ENCODE results near the gene ITGB5. TPM values are rescaled to one million over a fixed set of nuclear protein-coding genes. Genes with fewer than 3 reads are reported as not detected.
"Not testable (repeated sequence)": the region's sequence is repeated elsewhere in the genome, so short reads cannot be mapped to it uniquely, and the experiment has no call there.

Gene ITGB5
- total RNA-seq, 6 experiments from 2014 or later = 61.3 to 125 (median 98.4) TPM

GRCh38 chr3:124786511-124787241, 100.5 kb downstream of the ITGB5 start:
- DNase-seq (no peak), ATAC-seq (peak; percentile 55 to 69 (median 64))
- no peak for TF ChIP-seq POLR2A (IDR thresholded peaks at IDR 0.05)
- TF ChIP-seq, protein P1, sequence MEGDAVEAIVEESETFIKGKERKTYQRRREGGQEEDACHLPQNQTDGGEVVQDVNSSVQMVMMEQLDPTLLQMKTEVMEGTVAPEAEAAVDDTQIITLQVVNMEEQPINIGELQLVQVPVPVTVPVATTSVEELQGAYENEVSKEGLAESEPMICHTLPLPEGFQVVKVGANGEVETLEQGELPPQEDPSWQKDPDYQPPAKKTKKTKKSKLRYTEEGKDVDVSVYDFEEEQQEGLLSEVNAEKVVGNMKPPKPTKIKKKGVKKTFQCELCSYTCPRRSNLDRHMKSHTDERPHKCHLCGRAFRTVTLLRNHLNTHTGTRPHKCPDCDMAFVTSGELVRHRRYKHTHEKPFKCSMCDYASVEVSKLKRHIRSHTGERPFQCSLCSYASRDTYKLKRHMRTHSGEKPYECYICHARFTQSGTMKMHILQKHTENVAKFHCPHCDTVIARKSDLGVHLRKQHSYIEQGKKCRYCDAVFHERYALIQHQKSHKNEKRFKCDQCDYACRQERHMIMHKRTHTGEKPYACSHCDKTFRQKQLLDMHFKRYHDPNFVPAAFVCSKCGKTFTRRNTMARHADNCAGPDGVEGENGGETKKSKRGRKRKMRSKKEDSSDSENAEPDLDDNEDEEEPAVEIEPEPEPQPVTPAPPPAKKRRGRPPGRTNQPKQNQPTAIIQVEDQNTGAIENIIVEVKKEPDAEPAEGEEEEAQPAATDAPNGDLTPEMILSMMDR (IDR thresholded peaks at IDR 0.05) = peak; percentile 29 to 52 (median 42)
- WGBS (ENCODE audit: insufficient coverage, low coverage, low lambda C conversion rate, missing lambda C conversion rate) = 55% methylated on average over 6 of the region's 6 CpGs
- Histone ChIP-seq H3K27ac (peak overlapping the region in 1 of 3 donors; percentile 13), H3K4me1 (peaks cover 0 to 12% (median 6%) of the 10 kb centered on the region in 4 donors), H3K9me3 (no peaks in the 10 kb centered on the region), H3K27me3 (no peaks in the 10 kb centered on the region), H3K36me3 (no peaks in the 10 kb centered on the region), H3K4me3 (no peak overlapping the region)
- intact Hi-C loops (cut with DNase I) = loop anchor here in 1 of 2 donors (5.0 kb wide), 1 partner anchor 116 kb away; no protein-coding TSS in a partner anchor

DNA sequence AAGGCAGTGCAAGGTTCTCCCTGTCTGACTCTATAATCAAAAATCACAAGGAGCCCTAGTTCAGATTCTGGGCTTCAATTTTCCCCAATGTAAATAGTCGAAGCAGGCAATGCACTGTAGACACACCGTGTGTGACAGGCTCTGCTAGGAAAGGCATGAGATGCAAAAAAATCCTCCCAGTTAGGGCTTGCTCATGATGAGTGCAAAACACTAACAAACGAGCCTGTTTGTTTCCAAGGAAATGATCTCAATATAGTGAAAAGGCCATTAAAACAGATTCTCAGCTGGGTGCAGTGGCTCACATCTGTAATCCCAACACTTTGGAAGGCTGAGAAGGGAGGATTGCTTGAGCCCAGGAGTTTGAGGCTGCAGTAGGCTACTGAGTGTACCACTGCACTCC, 101.2 kb downstream of the ITGB5 start:
- TF ChIP-seq POLR2A (IDR thresholded peaks at IDR 0.05) = no peak
- TF ChIP-seq, protein P1 (IDR thresholded peaks at IDR 0.05) = no peak
- H3K4me3 ChIP-seq = no peak overlapping the region
- peaks cover 0 to 19% (median 9%) of the 10 kb centered on the region in 4 donors for H3K4me1 ChIP-seq
- intact Hi-C loops (cut with DNase I) = loop anchor here in 1 of 2 donors (5.0 kb wide), 1 partner anchor 116 kb away; no protein-coding TSS in a partner anchor
- H3K9me3 ChIP-seq = no peaks in the 10 kb centered on the region
- peak overlapping the region in 1 of 3 donors; percentile 13 for H3K27ac ChIP-seq
- 71% methylated on average over 3 of the region's 3 CpGs for WGBS (ENCODE audit: insufficient coverage, low coverage, low lambda C conversion rate, missing lambda C conversion rate)
- DNase-seq (no peak), ATAC-seq (no peak)
- H3K27me3 ChIP-seq = no peaks in the 10 kb centered on the region
- H3K36me3 ChIP-seq = no peaks in the 10 kb centered on the region

GRCh38 chr3:124784686-124785382, 102.3 kb downstream of the ITGB5 start:
- DNase-seq = no peak
- no peaks in the 10 kb centered on the region for H3K9me3 ChIP-seq
- H3K4me3 ChIP-seq = no peak overlapping the region
- no peak for ATAC-seq
- no peaks in the 10 kb centered on the region for H3K36me3 ChIP-seq
- intact Hi-C loops (cut with DNase I) = loop anchor here in 1 of 2 donors (5.0 kb wide), 1 partner anchor 117 kb away; no protein-coding TSS in a partner anchor
- 49% methylated on average over 5 of the region's 17 CpGs for WGBS (ENCODE audit: insufficient coverage, low coverage, low lambda C conversion rate, missing lambda C conversion rate)
- peaks cover 0 to 28% (median 11%) of the 10 kb centered on the region in 4 donors for H3K4me1 ChIP-seq
- no peaks in the 10 kb centered on the region for H3K27me3 ChIP-seq
- TF ChIP-seq POLR2A (IDR thresholded peaks at IDR 0.05) = no peak
- TF ChIP-seq, protein P1 (IDR thresholded peaks at IDR 0.05) = no peak
- H3K27ac ChIP-seq = no peak overlapping the region

GRCh38 chr3:124783696-124784095, 103.5 kb downstream of the ITGB5 start:
- H3K36me3 ChIP-seq = no peaks in the 10 kb centered on the region

DNA sequence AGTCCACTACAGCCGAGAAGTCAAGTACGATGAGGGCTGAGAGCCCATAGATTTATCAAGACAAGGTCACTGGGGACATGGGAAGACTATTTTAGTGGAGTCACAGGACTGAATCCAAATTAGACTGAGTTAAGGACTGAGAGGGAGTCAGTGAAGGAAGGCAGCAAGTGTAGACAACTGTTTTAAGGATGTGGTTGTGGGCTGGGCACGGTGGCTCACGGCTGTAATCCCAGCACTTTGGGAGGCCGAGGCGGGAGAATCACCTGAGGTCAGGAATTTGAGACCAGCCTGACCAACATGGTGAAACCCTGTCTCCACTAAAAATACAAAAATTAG, 104.8 kb downstream of the ITGB5 start:
- H3K27ac ChIP-seq; intact Hi-C loops (cut with DNase I); H3K4me3 ChIP-seq; H3K9me3 ChIP-seq; H3K27me3 ChIP-seq; H3K36me3 ChIP-seq; ATAC-seq; DNase-seq: not testable (repeated sequence)
- H3K4me1 ChIP-seq = peaks cover 0 to 25% (median 11%) of the 10 kb centered on the region in 4 donors
- 88% methylated on average over 6 of the region's 6 CpGs for WGBS (ENCODE audit: insufficient coverage, low coverage, low lambda C conversion rate, missing lambda C conversion rate)

More at GRCh38 chr3:124783696-124784095, 103.5 kb downstream of the ITGB5 start:
- 87% methylated on average over 1 of the region's 4 CpGs for WGBS (ENCODE audit: insufficient coverage, low coverage, low lambda C conversion rate, missing lambda C conversion rate)
- Histone ChIP-seq H3K4me1 (peaks cover 0 to 28% (median 11%) of the 10 kb centered on the region in 4 donors), H3K27ac (no peak overlapping the region), H3K4me3 (no peak overlapping the region), H3K9me3 (no peaks in the 10 kb centered on the region), H3K27me3 (no peaks in the 10 kb centered on the region)
- no peak for TF ChIP-seq POLR2A (IDR thresholded peaks at IDR 0.05)
- intact Hi-C loops (cut with DNase I) = no loop called here
- DNase-seq = no peak
- no peak for ATAC-seq

All from right lobe of liver (tissue), 6 donors.